ENCODE data around the gene IFNL4.
"Not testable (repeated sequence)": the region's sequence is repeated elsewhere in the genome, so short reads cannot be mapped to it uniquely, and the experiment has no call there.

IFNL4 gene

GRCh38 chr19:39223703-39224279, 24.9 kb downstream of the IFNL4 start:
- no peak for DNase-seq (ENCODE audit: low read depth)

GRCh38 chr19:39219108-39219507, 29.5 kb downstream of the IFNL4 start:
- not testable (repeated sequence) for DNase-seq (ENCODE audit: low read depth)

GRCh38 chr19:39218230-39219007, 30.2 kb downstream of the IFNL4 start:
- DNase-seq (ENCODE audit: low read depth) = no peak

DNA sequence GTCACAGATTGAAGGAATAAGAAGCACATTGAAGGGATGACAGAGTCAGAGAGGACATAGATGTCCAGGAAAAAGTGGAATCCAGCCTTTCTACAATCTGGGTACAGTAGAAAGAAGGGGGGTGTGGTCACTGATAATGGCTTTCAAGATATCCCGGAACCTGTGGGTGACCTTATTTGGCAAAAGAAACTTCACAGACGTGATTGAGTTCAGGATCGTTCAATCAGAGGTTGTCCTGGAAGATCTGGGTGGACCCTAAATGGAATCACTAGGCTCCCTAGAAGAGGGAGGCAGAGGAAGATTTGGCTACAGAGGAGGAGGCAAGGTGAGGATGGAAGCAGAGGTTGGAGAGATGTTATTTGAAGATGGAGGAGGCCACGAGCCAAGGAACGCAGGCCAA, 31.6 kb downstream of the IFNL4 start:
- DNase-seq (ENCODE audit: low read depth) = no peak

GRCh38 chr19:39215323-39215722, 33.3 kb downstream of the IFNL4 start:
- DNase-seq (ENCODE audit: low read depth) = not testable (repeated sequence)

DNA sequence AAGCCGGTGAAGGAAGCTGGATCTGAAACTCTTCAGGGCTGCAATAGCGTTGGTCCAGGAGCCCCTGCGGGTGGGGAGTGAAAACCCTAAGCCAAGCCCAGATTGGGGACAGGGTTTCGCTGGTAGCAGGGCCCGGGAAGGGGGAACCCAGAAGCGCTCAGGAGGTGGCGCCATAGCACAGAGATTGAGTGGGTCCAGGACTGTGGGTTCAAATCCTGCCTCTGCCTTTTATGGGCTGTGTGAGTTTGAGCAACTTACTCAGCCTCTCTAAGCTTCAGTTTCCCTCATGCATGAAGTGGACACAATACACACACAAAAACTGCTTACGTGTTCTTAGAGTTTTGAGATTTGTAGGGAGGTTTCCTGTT, 36.3 kb downstream of the IFNL4 start:
- no peak for DNase-seq (ENCODE audit: low read depth)

DNA sequence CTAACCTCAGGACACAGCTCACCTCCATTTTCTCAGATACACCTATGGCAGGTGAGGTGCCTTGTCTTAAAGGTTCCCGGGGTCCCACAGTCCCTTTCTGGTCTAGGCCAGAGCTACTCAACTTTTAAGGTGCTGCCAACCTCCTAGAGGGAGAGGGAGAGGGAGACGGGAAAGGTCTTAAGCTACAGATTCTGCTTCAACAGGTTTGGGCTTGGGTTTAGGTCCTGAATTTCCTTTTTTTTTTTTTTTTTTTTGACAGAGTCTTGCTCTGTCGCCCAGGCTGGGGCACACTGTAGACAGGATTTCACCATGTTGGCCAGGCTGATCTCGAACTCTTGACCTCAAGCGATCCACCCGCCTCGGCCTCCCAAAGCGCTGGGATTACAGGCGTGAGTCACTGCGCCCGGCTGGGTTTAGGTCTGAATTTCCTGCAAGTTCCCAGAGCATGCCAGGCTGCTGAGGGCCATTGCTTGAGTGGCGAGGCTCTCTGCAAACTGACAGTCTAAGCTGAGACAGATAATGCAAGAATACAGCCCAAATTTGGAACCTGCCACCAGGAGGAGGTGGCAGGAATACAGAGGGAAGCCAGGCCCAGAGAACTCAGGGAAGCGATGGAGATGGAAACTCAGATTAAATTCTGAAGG, 36.8 kb downstream of the IFNL4 start:
- DNase-seq (ENCODE audit: low read depth) = no peak

DNA sequence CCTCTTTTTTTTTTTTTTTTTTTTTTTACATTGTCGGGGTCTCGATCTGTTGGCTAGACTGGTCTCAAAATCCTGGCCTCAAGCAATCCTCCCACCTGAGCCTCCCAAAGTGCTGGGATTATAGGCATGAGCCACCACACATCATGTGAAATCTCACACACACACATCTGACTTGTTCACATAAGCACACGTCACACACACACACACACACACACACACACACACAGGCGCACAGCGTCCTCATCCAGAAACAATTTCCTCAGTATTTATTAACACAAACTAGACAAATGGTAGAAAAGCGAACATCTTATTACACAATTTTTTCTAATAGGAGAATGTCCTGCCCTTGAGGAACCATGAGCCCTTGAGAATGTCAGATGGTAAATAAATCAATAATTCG, 39.5 kb downstream of the IFNL4 start:
- no peak for DNase-seq (ENCODE audit: low read depth)

DNA sequence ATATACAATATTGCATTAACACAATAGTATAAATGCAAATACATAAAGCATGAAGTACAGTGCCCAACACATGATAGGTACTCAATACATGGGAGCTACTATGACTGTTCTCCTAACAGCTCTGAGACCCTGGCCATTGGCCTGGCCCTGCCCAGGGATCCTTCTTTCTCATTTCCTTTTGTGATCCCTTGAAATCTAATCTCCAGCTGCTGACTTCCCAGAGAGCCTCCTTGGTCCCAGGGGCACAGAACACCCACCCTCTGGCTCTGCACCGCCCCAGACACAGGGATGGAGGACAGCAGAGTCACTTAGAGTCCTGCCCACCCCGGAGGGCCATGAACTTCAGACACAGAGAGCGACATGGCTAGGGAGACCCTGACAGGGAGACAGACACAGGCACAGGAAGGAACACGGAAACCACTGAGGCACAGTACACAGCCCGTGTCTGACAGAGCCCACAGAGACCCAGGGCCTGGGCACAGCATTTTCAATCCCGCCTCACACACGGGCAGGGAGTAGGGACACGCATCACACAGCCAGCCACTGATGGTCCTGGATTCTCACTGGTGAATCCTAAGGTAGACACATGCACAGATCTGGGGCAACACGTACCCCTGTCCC, 40.4 kb downstream of the IFNL4 start:
- DNase-seq (ENCODE audit: low read depth) = no peak

- no peak for DNase-seq (ENCODE audit: low read depth)
Measured at GRCh38 chr19:39207293-39207836, 41.3 kb downstream of the IFNL4 start.

GRCh38 chr19:39206122-39206521, 42.5 kb downstream of the IFNL4 start:
- no peak for DNase-seq (ENCODE audit: low read depth)

DNA sequence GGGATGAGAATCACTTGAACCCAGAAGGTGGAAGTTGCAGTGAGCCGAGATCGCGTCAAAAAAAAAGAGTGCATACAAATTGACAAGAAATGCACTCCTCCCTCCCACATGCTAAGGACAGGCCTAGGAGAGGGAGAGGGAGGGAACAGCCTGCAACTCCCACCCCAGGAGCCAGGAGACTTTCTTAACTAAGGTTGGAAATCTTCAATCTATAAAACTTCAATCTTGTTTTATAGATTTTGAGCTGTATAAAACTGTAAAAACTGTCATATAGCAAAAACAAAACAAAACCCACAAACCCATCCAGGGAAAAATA, 43.2 kb downstream of the IFNL4 start:
- DNase-seq (ENCODE audit: low read depth) = no peak

DNA sequence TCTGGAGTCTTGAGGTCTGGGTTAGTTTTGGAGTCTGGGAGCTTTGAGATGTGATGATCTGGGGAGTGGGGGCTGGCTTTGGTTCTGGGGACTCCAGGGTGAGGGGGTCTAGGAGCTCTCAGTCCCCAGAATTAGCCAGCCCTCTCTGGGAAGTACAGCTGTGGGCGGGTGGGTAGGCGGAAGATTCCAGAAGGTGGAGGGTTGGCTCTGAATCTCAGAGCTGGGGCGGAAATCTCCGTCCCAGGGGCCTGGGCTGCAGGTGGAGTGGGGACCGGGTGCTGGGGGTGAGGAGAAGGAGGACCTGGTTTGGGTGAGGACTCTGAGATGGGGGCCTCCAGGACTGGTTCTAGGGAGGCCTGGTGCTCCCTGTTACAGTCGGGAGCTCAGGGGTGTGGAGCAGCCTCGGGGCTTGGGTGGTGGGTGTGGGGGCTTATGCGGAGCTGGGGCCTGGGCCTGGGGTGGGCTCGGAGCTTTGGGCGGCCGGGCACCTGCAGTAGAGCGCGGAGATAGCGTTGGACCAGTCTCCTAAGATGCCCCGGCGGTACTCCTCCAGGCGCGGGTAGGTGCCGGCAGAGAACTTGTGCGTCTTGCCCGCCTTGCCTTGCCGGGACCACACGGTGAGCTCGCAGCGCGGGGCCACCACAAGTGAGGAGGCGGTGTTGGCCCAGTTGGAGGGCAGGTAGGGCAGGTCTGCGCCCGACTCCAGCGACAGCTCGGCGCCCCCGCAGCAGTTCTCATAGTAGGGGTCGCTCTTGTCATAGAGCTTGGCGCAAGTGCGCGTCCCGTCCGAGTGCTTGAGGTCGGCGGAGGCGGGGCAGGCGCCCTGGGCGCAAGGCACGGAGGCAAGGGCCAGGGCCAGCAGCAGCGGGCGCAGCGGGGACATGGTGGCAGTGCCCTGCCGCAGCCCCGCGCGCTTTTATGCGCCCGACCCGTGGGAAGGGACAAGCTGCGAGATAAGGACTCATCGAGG, 45.0 kb downstream of the IFNL4 start, which contains the start of gene SYCN:
SYCN (minus strand) TSS at position 892 of the 970 bp plus-strand sequence; CDS start at position 883, 9 bp downstream.
- DNase-seq (ENCODE audit: low read depth) = no peak

DNA sequence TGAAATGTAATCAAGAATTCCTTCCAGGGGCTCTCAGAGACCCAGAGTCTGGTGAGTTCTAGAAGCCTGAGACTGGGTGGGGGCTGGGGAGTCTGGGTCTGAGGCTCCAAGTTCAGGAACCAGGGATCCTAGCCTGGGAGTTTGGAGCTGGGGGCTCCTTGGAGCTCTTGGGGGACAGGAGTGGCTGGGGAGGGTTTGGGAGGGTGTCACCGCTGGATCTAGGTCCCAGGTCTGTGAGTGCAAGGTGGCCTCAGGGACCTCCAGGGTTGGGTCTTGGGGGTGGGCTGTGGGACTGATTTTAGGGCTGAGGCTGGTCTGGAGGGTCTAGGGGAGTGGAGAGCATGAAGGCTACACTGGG, 45.7 kb downstream of the IFNL4 start:
- DNase-seq (ENCODE audit: low read depth) = no peak

DNA sequence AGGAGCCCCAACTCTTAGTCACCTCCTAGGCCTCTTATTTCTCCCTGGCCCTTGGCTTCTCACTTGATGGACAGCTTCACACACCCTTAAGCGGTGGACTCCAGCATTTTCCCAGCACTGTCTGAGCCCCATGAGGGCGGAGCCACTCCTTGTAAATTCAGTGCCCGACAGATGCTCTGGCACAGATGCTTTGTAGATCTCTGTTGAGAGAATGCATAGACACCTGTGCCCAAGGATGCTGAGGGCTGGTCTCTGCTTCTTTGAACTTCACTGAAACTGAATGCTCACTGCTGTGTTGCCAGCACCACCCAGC, 47.9 kb downstream of the IFNL4 start:
- DNase-seq (ENCODE audit: low read depth) = no peak

DNA sequence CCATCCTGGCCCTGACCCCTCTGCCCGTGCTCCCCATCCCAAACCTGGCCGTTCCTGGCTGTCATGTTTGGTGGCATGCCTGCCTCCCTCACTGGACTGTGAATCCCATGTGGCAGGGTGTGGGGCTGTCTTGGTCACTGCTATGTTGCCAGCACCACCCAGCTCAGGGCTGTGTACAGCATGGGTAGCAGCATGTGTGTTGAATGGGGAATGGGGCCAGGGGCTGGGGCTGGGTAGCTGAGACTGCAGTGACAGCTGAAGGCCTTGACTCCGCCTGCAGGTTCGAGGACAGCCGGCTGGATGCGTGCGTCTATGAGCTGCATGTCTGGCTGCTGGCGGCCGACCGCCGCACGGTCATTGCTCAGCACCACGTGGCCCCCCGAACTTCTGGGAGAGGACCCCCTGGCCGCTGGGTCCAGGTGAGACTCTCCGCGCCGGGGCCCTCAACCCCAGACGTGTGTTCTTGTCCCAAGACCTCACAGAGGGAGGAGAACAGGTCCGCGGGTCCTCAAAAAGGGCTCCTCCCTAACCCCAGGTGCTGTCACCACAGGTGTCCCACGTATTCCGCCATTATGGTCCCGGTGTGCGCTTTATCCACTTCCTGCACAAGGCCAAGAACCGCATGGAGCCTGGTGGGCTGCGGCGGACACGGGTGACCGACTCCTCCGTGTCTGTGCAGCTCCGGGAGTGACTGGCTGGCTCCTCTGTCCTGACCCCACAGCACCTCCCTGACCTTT, 48.4 kb downstream of the IFNL4 start:
- no peak for DNase-seq (ENCODE audit: low read depth)

GRCh38 chr19:39199025-39199424, 49.6 kb downstream of the IFNL4 start:
- peak; percentile 59 for DNase-seq (ENCODE audit: low read depth)

DNA sequence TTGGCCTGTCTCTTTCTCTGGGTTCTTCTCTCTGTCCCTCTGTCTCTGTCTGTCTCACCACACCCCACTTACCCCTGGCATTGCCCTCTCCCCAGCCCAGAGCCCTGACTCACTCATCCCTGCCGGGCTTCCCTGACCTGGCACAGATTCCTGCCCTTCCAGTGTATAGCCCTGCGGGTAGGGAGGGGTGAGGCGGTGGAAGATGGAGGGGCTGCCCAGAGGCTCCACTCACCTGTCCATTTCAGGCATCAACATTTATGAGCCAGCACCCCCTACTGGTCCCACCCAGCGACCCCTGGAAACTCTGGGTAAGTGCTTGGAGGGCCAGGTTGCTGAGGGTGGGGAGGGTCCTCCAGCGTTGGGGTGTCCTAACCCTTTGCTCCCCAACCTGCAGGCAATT, 50.8 kb downstream of the IFNL4 start:
- no peak for DNase-seq (ENCODE audit: low read depth)

- DNase-seq (ENCODE audit: low read depth) = no peak
Measured at GRCh38 chr19:39196860-39197562, 51.6 kb downstream of the IFNL4 start, which contains the start of gene NCCRP1. Gene NCCRP1 (plus strand): TSS chr19:39196964. CDS start chr19:39196983, 19 bp downstream.

GRCh38 chr19:39196320-39196719, 52.3 kb downstream of the IFNL4 start:
- no peak for DNase-seq (ENCODE audit: low read depth)
